ENCODE data around the gene NT5E.

DNA sequence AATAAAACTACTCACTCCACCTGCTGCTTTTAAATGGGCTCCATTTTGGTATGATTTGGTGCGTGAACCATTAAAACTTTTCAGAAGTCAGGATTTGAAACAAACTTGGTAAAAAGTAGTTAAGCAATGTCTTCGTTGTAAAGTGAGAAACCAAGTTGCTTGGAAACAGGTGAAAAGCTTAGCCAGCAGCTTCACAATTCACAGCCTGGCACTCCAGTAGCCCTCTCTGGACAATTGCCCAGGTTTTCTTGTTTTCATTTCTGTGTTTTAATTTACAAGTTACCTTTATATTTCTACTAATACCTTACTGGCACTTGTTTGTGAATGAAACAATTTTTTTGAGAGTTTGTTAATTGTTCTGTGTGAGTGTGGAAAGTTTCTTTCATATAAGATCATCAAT lies 12.8 kb downstream of the NT5E start:
- no peak for TF ChIP-seq POLR2A (IDR thresholded peaks at IDR 0.05; ENCODE audit: low read depth, low read length)
- no peak for TF ChIP-seq POLR2AphosphoS5 (IDR thresholded peaks at IDR 0.05; ENCODE audit: low read depth, low read length)
- TF ChIP-seq TAF1 (IDR thresholded peaks at IDR 0.05; ENCODE audit: low read depth, low read length) = no peak
- no peak for TF ChIP-seq PAX5 (IDR thresholded peaks at IDR 0.05; ENCODE audit: insufficient read depth, low read length, severe bottlenecking)

Data from GM12891 (cell line).